ENCODE measurements around the gene AFP. TPM values are rescaled to one million over a fixed set of nuclear protein-coding genes. Genes with fewer than 3 reads are reported as not detected.

The AFP gene
- total and polyA plus RNA-seq, 2 of the 8 experiments (the other 6 are each of a cell fraction or from before 2014, with no cell fraction given): 6.1 to 10.4 TPM

GRCh38 chr4:73458184-73459047, 22.4 kb downstream of the AFP start:
- no peak overlapping the region for H2BK15ac ChIP-seq (ENCODE audit: low read length)
- no peak overlapping the region for H2BK120ac ChIP-seq (replicated peaks; ENCODE audit: low read depth, low read length)
- peak overlapping the region; percentile 14; the same call in 1 of the 2 replicates for H2BK20ac ChIP-seq (ENCODE audit: low read length)
- no peaks in the 10 kb centered on the region for H3K79me2 ChIP-seq (ENCODE audit: control insufficient read depth in 1 of 2, insufficient read depth in 2 of 2, low read length in 2 of 2)
- H4K5ac ChIP-seq (ENCODE audit: insufficient read length, low read depth, low read length): no peak overlapping the region
- no peak overlapping the region for H2AFZ ChIP-seq (ENCODE audit: low read length)
- no peaks in the 10 kb centered on the region; the same call in 1 of the 2 replicates for H3K23me2 ChIP-seq (ENCODE audit: low read depth, low read length)
- no peaks in the 10 kb centered on the region; a peak in 1 of 4 replicates for H3K9me3 ChIP-seq (ENCODE audit: insufficient read depth in 2 of 2, low read depth in 1 of 2, low read length in 1 of 2)
- H2AK5ac ChIP-seq (ENCODE audit: low read depth, low read length): no peak overlapping the region
- no peak overlapping the region for H3K4ac ChIP-seq (replicated peaks; ENCODE audit: insufficient read length, low read depth, low read length)
- H3K27ac ChIP-seq (ENCODE audit: low read depth, low read length): no peak overlapping the region
- no peaks in the 10 kb centered on the region for H4K20me1 ChIP-seq (replicated peaks in 1 of 2; ENCODE audit: control insufficient read depth in 1 of 2, insufficient read depth in 2 of 2, low read length in 2 of 2)
- no peak overlapping the region for H2BK12ac ChIP-seq (ENCODE audit: low read depth, low read length)
- no peak overlapping the region for H3K18ac ChIP-seq (ENCODE audit: extremely low read depth, low read length)
- no peak overlapping the region for H3K4me2 ChIP-seq (ENCODE audit: insufficient read depth in 1 of 2, low read depth in 2 of 2, low read length in 2 of 2)
- H3K14ac ChIP-seq (ENCODE audit: insufficient read length): no peak overlapping the region
- H3K27me3 ChIP-seq (replicated peaks in 1 of 4; ENCODE audit: control insufficient read depth in 3 of 4, extremely low read depth in 1 of 4, insufficient read depth in 3 of 4, low read length in 3 of 4): no peaks in the 10 kb centered on the region
- CTCF ChIA-PET (ENCODE audit: partially characterized antibody): interaction anchor here (1.0 to 4.9 kb wide), 3 partner anchors 12 to 40 kb away, joined by 3 to 37 read pairs (median 3); no protein-coding TSS in a partner anchor
- DNase-seq (ENCODE audit: low read depth in 1 of 2, low spot score in 2 of 2): no peak
- no peak overlapping the region for H3K4me3 ChIP-seq (ENCODE audit: extremely low read depth in 1 of 4, insufficient read depth in 2 of 4, low read depth in 3 of 4, low read length in 4 of 4)
- WGBS, 2 experiments (ENCODE audit: extremely low coverage in 1 of 2, insufficient coverage in 1 of 2, insufficient read length in 1 of 2, insufficient replicate concordance in 2 of 2, low coverage in 1 of 2, low lambda C conversion rate in 2 of 2, missing lambda C conversion rate in 1 of 2): 80% methylated on average over 4 of the region's 4 CpGs; no CpG with 5 or more reads in 1 of the 2 experiments
- H3K56ac ChIP-seq (replicated peaks; ENCODE audit: insufficient read length, low read depth, low read length): no peak overlapping the region
- no peaks in the 10 kb centered on the region for H3K79me1 ChIP-seq (ENCODE audit: low read depth, low read length)
- peaks cover 0 to 2% (median 0%) of the 10 kb centered on the region in 4 experiments; a peak in 2 of 8 replicates for H3K36me3 ChIP-seq (ENCODE audit: control insufficient read depth in 2 of 4, insufficient read depth in 4 of 4, low read length in 3 of 4)
- H4K91ac ChIP-seq (replicated peaks; ENCODE audit: insufficient read length, low read length): no peak overlapping the region
- H3K23ac ChIP-seq (ENCODE audit: insufficient read length): no peak overlapping the region
- no peak overlapping the region for H3K9ac ChIP-seq (replicated peaks in 1 of 4; ENCODE audit: extremely low read depth in 1 of 4, low read depth in 3 of 4, low read length in 3 of 4)
- POLR2A ChIA-PET (ENCODE audit: partially characterized antibody): no interaction called here
- H4K8ac ChIP-seq (ENCODE audit: extremely low read depth, insufficient read depth, low read length): no peak overlapping the region
- no peak overlapping the region for H2BK5ac ChIP-seq (ENCODE audit: low read depth, low read length)
- TF ChIP-seq RXRA (IDR thresholded peaks at IDR 0.05; ENCODE audit: insufficient read depth, low read depth, low read length) (no peak), ZNF274 (IDR thresholded peaks at IDR 0.05; ENCODE audit: borderline replicate concordance, extremely low read depth, low read length) (no peak), RBBP5 (IDR thresholded peaks at IDR 0.05; ENCODE audit: borderline replicate concordance, low read depth, low read length) (no peak), TAF1 (IDR thresholded peaks at IDR 0.05; ENCODE audit: low read depth, low read length) (no peak), TBP (IDR thresholded peaks at IDR 0.05; ENCODE audit: low read depth, low read length) (no peak), HDAC2 (IDR thresholded peaks at IDR 0.05; ENCODE audit: borderline replicate concordance in 1 of 2, low read depth in 2 of 2, low read length in 2 of 2) (no peak), SP2 (IDR thresholded peaks at IDR 0.05; ENCODE audit: low read length) (no peak), CEBPB (IDR thresholded peaks at IDR 0.05; ENCODE audit: low read depth, low read length) (no peak)
- TF ChIP-seq, protein P1, sequence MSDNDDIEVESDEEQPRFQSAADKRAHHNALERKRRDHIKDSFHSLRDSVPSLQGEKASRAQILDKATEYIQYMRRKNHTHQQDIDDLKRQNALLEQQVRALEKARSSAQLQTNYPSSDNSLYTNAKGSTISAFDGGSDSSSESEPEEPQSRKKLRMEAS (IDR thresholded peaks at IDR 0.05): no peak
- H3K4me1 ChIP-seq (replicated peaks in 1 of 4; ENCODE audit: control insufficient read depth in 3 of 4, insufficient read depth in 4 of 4, low read length in 3 of 4): peaks cover 0 to 2% (median under 1%) of the 10 kb centered on the region in 4 experiments; a peak in 2 of 7 replicates
- no peak for FAIRE-seq
